Islet precursor cell (in vitro differentiated cells): ENCODE results near the gene NT5C3A.

Experiments used
- DNase-seq: peaks from one replicate; pipeline ENCODE4 v3.0.0-alpha.2; 2018

The NT5C3A gene

GRCh38 chr7:33073243-33073642 is 10.7 kb upstream of the NT5C3A start:
- no peak for DNase-seq

GRCh38 chr7:33072471-33072870 is 9.9 kb upstream of the NT5C3A start:
- DNase-seq: no peak

- no peak for DNase-seq
Measured at GRCh38 chr7:33070831-33071230, 8.3 kb upstream of the NT5C3A start.

DNA sequence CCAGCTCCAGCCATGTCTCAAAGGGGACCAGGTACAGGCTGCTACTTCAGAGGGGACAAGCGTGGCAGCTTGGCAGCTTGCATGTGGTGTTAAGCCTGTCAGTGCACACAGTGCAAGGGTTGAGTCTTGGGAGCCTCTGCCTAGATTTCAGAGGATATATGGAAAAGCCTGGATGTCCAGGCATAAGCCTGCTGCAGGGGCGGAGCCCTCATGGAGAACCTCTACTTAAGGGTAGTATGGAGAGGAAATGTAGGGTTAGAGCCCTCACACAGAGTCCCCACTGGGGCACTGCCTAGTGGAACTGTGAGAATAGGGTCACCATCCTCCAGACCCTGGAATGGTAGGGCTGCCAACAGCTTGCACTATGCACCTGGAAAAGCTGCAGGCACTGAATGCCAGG is 7.7 kb upstream of the NT5C3A start:
- no peak for DNase-seq

- no peak for DNase-seq
Measured at GRCh38 chr7:33067921-33068320, 5.3 kb upstream of the NT5C3A start.

GRCh38 chr7:33066771-33067170 is 4.2 kb upstream of the NT5C3A start:
- no peak for DNase-seq

DNA sequence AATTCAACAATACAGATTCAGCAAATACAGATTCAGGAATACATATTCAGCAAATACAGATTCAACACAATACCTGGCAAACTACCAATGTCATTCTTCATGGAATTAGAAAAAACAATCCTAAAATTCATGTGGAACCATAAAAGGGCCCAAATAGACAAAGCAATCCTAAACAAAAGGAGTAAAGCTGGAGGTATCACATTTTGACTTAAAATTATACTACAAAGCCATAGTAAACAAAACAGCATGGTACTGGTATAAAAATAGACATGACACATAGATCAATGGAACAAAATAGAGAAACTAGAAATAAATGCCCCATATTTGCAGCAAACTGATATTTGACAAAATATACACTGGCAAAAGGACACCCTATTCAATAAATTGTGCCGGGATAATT is 3.4 kb upstream of the NT5C3A start:
- DNase-seq: no peak

DNA sequence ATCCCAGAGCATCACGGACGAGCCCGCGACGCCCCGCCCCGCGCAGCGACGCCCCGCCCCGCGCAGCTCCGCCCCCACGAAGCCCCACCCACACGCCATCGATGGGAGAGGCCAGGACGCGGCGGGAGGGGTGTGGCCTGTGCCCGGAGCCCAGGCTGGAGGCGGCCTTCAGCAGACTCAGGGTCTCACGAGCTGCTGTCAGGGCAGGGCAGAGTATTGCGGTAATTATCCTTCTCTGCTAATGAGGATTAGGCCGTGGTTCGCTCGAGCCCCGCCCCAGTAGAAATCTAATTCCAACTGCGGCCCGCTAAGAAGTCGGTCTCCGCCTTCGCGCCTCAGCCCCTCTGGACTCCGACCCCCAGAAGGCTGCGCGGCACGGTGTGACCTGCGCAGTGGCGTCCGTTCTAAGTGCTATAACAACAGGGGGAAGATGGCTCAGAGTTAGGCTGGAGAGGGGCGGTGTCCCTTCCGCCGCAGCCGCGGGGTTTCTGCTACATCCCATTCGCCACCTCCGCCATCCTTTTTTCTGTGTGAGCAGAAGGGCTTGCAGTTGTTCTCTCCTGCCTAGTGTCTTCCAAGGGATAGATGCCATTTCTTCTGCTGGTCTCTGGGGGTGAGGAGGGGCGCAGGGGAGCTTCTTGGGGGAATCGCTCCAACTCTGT is 337 bp upstream of the NT5C3A start:
- DNase-seq: peak; percentile 98

DNA sequence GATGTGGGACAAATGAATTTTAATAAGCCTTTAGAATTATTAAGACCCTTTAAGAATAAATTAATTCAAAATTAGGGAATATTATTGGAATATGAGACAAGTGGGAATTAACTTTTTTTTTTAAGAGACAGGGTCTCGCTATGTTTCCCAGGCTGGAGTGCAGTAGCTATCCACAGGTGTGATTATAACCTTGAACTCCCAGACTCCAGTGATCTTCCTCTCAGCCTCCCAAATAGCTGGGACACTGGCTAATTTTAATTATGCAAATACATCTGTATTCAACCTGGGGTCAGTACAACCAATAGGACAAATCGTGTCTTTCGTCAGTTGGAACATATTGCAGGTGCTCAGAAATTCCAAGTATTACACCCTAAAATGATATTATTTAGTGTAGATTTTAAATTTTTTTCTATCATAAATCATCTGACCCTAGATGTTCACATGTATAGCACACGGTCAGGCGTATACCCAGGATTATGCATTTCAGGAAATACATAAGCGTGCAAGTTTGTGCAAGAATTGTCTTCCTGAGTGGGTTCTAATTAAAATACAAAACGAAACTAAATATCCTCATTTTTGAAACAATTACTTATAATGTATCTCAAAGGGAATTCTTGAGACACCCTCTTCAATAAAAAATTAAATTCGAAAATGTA is 1.2 kb downstream of the NT5C3A start:
- no peak for DNase-seq

GRCh38 chr7:33059635-33060034 is 2.9 kb downstream of the NT5C3A start:
- DNase-seq: no peak

DNA sequence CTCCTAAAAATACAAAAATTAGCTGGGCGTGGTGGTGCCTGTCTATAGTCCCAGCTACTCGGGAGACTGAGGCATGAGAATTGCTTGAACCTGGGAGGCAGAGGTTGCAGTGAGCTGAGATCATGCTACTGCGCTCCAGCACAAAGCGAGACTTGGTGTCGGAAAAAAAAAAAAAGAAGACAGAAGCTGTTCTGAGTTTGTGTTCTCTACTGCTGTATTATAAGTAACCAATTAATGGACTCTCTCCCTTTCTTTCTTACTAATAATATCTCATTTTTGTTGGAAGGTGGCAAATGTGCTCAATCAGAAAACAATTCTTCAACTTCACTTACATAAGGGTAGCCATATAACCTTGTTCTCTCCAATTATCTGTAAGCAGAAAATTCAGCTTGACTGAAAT is 7.4 kb downstream of the NT5C3A start:
- DNase-seq: no peak

DNA sequence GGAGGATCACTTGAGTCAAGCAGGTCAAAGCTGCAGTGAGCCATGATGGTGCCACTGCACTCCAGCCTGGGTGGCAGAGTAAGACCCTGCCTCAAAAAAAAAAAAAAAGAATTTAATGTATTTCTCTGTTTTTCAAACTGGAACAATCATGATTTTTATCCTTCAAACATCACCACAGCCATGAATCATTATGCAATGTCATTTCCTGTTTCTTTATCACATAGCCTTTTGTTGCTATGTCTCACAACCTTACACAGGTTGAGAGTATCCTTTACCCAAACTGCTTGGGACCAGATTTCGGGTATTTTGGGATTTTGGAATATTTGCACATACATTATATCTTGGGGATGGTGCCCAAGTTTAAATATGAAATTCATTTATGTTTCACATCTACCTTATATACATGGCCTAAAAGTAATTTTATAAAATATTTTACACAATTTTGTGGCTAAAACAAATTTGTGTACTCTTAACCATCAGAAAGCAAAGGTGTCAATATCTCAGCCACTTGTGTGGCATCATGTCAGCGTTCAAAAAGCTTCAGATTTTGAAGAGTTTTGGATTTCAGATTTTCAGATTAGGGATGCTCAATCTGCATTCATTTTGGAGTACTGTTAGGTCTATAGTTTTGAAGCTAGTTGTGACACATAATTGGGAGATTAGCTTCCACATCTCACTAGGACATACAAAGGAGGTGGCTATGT is 8.2 kb downstream of the NT5C3A start:
- DNase-seq: no peak

DNA sequence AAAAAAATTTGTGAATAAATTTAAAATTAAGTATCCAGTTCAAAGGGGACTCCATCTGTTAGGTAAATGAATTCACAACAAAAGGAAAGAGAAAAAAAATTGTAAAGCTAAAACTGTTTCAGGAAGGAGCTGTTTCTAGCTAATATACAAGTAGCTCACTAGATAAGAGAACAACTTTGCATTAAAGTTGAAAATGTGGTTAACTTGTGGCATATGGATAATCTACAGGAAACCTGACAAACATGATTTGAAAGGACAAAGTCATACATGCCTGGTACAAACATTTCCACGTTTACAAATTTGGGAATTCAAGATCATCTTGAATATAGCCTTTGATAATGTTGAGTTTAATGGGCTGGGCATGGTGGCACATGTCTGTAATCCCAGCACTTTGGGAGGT is 8.9 kb downstream of the NT5C3A start:
- DNase-seq: no peak

DNA sequence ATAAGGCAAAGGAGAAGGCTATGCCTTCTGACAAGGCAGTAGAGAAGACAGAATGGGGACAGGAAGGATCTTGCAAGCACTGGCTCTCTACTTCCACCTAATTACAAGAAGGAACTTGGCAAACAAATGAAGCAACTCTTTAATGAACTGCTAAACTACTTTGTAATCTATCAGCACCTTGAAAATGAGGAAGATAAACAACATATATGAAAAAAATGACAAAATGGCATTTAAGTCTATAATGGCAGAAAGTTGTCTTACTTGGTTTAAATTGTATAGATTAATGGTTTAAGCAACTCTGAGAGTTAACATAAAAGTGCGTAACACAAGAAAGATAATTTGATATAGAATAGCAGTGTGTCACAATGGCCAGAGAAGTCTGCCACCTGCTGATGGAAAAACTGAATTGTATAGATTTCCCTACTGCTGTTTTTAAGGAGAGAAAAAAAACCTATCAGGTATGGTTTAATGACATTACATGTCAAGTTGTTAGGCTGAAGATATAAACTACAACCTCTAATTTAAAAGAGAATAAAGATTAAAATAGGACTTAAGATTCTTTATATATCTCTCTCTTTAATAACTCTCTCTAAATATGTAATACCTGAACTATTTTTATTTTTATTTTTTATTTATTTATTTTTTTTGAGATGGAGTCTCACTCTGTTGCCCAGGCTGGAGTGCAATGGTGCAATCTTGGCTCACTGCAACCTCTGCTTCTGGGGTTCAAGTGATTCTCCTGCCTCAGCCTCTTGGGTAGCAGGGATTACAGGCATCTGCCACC is 11.8 kb downstream of the NT5C3A start:
- DNase-seq: no peak

GRCh38 chr7:33048704-33049103 is 13.9 kb downstream of the NT5C3A start:
- no peak for DNase-seq

DNA sequence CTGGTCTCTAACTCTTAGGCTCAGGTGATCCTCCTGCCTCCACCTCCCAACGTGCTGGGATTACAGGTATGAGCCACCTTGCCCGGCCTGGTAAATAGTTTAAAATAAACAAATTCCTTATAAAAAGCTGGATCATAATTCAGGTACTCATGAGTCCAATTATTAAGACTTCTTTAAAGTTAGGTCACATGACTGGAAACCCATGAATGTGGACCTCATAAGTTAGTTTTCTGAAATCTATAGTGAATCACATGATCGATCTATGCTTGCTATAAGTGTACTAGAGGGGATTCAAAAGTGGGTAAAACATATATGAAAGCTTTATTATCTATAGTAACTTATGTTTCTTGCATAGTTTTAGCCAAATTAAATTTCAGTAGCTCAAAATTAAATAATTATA is 14.3 kb downstream of the NT5C3A start:
- no peak for DNase-seq

DNA sequence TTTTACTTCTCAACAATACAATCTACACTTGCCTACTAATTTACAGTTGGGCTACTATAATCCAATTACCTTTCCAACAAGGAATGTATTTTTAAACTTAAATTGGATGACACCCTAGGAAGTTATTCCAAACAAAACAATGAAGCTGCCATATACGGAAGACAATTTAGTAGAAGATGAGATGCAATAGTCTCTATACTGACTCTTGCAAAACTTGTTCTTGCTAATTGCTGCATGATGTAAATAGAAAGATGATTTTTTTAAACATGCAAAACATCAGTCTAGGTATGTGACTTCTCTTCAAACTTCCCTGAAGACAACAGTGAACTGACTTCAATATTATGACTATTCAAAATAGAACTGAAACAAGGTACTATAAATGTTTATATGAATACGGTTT is 17.6 kb downstream of the NT5C3A start:
- DNase-seq: no peak

DNA sequence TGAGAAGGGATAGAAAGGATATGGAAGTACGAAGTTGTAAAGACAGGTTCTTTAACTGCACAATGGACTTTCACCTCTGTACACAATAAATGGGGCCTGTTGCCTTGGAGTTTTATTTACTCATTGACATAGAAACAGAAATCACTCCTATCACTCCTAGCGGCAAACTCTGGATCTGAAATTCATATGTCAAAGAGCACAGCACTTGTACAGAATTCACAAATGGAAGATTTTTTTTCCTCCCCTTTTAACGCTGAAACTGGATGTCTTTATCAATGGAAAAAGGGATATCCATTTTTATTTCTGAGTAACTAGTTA is 18.2 kb downstream of the NT5C3A start:
- DNase-seq: no peak

DNA sequence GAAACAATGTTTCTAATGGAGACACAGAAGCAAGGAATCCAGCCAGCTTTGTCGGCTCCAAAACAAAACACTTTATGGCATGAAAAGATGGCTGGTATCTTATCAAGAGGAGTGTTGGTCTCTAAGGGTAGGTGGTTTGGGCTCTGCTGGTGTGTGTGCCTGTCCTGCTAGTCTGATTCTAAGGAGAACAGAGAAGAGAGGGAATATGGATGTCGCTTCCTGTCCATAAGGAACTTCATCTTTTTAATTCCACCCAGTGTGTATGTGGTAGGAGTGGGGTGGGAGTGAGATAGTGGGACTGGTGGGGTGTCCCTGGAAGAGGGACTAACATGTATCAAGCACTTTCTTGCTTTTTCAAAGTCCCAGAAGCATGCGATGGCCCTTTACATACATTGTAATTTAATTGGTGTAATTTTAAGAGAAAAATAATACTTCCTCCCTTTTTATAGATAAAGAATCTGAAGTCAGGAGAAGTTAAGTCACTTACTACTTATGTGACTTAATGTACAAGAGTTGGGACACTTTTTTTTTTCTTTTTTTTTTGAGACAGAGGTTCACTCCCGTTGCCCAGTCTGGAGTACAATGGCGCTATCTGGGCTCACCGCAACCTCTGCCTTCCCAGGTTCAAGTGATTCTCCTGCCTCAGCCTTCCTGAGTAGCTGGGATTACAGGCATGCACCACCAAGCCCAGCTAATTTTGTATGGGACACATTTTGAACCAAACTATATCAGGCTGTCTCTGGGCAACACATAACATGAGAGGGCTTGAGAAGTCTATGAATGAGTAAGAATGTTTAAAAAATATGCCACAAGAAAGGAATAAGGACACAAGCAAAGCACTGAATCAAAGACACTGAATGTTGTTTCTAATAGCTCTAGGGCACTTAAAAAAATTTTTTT is 18.8 kb downstream of the NT5C3A start:
- no peak for DNase-seq

GRCh38 chr7:33041631-33042428 is 20.7 kb downstream of the NT5C3A start:
- no peak for DNase-seq

- DNase-seq: no peak
Measured at GRCh38 chr7:33040803-33041516, 21.6 kb downstream of the NT5C3A start.
